HG03565 (cell line): ENCODE data around the gene EGR4.

Experiments
- ATAC-seq: cut with Tn5 transposase; IDR thresholded peaks from one replicate; pipeline ENCODE4 v1.9.1; 2021; ENCODE audit warnings: mild to moderate bottlenecking, moderate library complexity; ENCODE audit not compliant: unreplicated experiment

Gene EGR4

DNA sequence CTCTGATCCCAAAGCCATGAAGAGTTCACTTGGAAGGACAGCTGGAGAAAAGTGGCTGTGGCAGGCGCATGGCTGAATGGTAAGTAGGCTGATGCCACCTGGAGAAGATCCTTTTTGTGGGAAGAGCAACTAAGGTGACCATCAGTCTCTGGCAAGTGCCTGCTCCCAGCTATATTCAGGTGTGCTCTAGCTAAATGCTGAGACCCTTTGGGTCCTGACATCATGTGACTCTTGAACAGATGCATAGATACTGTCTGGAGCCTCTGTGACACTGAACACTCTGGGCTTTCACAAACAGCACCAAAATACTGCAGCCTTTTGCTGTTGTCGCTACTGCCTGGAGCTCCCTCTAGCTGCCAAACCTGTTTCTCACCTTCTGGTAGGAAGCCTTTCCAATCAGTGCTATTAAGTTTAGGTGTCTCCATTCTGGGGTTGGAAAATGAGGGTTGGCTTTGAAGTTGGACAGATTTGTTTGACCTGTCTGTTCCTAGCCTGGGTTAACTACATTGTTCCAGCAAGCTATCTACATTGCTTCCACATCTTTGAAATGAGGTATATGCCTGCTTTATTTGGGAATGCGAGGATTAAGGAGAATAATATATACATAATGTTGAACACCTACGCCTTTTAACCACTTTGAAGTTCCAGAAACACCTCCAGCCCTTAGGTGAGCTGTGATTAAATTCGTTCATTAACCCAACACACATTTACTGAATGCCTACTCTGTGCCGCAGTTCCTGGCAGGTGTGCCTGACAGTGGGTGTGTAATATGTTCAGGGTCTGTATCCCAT, 3.1 kb downstream of the EGR4 start:
- ATAC-seq, result no peak

DNA sequence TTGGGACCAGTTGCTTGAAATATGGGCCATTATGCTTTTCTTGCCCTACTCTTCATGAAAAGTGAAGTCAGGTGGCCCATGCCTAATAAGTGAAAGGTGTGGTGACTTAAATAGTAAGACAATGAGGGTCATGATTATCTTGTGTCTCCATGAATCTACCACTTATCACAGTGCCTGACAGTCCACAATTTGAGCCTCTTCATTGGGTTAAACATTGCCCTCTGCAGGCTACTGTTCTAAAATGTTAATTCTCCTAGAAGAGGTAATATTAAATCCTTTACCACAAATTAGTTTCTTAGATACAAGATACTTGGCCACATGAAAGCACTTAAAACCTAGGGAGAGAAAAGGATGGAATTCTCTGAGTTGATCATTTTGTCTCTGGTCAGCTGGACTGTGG, 4.0 kb downstream of the EGR4 start:
- no peak for ATAC-seq

DNA sequence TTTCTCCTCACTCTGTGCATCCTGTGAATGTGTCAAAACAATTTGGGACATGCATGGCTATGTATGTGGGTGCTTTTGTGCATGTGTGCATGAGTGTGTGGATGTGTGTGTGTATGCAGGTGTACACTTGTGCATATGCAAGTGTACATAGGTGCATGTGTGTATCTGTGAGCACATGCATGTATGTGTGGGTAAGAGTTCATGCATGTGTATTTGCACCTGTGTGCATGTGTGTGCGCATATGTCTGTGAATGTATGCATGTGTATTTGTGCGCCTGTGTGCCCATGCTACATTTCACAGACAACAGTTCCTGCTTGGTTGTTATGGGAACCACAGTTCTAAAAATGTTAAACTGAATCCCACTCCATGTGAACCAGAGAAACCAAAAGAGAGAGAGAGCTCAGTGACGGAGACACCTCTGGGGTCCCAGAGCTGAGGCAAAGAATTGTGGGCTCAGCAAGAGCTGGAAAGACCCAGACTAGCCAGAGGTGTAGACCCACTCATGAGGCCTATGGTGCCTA, 7.2 kb downstream of the EGR4 start:
- ATAC-seq, result no peak

DNA sequence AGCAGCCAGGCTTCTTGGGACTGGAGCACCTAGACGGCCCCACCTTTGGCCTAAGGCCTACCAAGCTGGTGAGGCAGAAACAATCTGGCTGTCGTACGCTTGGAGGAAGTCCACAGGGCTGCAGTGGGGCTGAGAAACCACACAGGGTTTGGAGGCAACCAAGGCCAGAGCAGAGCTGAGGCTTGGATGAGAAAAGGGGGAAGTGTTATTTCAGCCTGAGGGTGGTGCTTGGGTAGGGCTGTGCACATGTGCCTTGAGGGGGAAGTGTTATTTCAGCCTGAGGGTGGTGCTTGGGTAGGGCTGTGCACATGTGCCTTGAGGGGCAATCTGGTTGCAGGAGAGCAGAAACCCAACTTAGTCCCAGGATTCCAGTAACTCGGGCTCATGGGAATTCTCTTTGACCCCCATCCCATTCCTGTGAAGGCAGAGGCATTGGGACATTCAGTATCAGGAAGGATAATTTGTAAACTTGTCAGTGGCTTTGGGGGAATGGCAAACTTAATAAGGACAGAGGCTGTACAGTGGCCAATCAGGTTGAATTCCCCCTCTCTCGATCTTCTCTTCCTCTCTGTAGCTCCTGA, 8.1 kb downstream of the EGR4 start:
- peak; percentile 64 for ATAC-seq

DNA sequence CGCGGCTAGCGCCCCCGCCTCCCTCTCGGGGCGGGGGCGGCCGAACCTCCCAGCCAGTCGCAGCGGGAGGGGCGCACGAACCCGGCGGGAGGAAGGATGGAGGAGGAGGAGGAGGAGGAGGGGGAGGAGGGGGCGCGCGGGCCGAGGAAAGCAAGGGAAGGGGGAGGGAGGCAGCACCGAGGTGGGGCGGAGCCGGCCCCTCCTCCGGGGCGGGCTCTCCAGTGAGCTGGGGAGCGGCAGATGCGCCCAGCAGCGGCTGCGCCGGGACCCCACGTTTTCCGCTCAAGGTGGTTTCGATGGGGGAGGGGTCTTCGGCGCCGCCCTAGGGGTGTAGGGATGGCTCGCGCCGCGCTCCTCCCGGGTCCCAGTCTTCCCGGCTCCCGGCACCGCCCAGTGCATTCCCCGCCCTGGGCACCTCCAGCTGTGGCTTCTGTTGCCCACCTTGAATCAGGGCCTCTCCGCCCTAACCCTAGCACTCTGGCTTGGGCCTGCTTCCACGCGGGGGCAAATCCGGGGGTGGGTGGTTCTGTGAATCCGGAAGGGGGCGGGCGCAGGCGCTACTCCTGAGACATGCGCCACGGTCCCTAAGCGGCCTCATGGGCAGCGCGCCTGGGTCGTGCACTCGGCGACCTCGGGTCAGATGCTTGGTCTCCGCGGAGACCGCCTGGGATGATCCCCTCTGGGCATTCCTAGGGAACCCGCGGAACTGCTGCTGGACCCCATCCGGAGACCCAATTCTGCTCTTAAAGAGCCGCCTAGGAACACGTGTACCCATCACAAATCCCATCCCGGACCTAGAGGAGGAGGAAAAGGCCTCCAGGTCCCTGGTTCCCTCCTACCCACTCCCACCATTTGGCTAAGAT, 8.8 kb downstream of the EGR4 start, which contains the start of gene FBXO41:
TSS of gene FBXO41 (minus strand) at position 183 of the 863 bp plus-strand sequence. CDS start 14,848 bp downstream, outside the sequence.
- ATAC-seq, result peak; percentile 52

DNA sequence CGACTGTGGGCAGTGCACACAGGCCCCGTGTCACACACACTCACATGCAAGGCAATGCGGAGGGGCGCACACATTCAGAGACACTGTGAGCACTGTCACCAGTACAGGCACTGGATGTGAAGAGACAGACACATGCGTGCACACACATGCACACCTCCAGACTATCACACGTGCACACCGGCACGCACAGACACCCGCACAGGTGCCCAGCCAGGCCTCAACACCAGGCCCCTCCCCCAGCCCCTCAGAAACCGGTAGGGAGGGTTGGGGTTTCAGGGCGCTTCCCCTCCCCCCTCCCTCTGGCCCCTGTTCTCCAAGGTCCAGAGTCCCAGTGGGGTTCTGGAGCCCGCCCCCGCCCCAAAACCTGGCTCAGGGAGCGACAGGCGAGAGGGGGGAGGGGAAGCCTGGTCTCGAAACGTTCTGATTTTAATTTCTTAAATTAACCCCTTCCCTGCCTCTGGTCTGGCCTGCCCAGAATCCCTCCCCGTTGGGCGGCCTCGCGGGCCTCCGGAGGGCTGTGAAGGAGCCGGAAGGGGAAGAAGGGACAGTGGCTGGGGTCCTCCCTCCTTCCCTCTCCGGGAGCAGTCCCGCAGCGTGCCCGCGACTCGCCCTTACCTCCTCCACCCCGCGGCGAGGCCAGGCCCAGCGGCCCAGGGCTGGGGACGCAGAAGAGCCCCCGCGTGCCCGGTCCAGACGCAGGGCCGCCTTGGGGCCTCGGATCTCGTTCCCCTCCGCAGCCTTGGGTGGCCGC, 9.6 kb downstream of the EGR4 start:
- ATAC-seq, result no peak

DNA sequence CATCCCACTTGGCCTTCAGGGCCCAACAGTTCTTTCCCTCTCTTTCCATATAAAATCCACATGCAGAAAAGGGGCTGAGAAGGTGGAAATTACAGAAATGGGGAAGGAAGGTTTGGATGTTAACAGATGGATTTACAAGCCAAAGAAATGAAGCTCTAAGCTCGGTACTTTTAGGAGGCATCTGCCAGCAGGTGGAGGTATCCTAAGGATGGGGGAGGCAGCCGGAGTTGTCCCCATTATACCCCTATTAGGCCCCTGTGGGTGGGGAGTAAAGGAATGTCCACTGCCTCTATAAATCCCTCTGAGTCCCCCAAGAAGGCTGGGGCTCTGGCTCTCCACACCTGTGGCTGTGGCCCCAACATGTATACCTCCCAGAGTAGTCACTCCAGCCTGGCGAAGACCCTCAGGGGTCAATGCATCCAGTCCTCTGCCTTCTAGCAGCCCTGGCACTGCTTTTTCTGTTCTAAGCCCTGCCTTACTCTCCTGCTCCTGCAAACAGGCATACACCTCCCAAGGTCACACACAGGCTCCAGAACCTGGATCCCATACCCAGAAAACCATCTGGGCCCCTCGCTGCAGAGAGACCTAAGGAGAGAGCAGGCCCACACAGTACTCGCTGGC, 10.3 kb downstream of the EGR4 start:
- ATAC-seq, result no peak

DNA sequence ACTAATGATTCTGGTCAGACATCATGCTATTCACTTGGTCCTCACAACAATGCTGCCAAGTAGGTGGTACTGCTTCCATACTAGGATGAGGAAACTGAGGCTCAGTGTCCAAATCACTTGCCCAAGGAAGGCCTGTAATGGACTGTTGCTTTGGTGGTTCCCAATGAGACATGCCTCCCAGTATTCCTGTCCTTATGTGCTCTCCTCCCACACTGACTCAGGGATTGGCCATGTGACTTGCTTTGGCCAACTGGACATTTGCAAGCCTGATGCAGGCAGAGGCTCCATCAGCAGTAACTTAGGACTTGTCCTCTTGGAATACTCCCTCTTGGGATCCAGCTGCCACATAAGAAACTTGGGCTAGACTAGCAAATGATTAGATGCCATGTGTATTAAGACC, 12.1 kb downstream of the EGR4 start:
- ATAC-seq, result no peak

DNA sequence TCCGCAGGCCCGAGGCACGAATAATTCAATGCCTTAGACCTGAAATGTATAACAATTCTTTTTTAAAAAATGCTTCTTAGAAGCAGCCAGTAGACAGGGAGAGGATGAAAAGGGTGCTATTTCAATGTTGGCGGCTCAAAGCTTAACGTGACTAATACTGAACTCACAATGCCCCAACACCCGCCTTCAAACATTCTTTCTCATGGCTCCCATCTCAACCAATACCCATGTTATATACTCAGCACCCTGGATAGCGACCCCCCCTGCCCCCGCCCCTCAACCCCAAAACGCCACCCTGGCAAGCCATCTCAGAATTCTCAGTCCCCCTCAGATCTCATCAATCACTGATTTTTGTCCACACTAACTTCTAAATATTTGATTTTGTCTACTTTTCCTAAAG, 13.5 kb downstream of the EGR4 start:
- no peak for ATAC-seq

DNA sequence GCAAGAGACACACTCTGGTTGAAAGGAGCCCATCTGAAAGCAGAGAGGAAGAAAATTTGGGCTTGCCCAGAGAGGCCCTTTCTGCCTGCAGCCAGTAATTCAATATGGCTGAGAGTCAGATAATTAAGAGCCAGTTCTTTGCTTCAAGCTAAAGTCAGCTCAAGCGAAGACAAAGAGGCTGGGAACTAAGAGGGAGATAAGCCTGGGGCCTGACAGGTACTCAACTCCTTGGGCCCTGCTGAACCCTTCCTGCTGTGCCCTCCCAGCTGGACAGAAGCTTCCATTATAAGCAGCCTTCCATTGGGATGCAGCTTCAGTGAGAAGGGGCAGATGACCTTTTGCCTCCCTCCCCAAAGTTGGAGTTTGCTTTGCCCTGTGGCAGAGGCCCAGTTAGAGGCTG, 21.1 kb downstream of the EGR4 start:
- ATAC-seq, result no peak

DNA sequence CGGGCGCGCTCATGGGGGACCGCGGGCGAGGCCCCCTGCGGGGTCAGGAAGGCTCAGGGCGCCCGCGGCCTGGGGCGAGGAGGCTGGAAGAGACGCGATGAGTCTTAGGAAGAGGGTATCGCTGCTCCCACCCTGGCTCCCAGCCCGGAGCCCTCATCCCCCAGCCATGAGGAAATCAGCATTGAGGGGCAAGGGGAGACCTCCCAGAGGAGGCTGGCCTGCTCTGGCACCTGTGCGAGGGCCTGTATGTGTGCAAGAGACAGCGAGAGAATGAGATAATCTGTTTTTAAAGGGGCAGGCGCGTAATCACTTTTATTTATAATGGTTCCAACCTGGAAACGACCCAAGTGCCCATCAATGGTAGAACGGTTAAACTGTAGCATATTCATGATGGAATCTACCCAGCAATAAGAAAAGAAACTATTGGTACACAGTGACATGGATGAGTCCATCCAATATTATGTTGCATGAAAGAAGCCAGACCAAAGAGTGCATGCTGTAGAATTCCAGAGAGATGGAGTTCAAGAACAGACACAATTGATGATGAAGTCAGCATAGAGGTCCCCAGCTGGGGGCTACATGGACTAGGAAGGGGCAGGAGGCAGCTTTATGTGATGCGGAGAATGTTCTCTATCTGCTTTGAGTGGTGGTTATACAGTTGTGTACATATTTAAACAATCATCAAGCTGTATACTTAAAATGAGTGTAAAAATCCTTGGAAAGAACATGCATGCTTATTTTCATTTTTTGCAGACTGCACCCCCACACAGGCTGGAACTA, 23.5 kb downstream of the EGR4 start:
- ATAC-seq, result no peak

DNA sequence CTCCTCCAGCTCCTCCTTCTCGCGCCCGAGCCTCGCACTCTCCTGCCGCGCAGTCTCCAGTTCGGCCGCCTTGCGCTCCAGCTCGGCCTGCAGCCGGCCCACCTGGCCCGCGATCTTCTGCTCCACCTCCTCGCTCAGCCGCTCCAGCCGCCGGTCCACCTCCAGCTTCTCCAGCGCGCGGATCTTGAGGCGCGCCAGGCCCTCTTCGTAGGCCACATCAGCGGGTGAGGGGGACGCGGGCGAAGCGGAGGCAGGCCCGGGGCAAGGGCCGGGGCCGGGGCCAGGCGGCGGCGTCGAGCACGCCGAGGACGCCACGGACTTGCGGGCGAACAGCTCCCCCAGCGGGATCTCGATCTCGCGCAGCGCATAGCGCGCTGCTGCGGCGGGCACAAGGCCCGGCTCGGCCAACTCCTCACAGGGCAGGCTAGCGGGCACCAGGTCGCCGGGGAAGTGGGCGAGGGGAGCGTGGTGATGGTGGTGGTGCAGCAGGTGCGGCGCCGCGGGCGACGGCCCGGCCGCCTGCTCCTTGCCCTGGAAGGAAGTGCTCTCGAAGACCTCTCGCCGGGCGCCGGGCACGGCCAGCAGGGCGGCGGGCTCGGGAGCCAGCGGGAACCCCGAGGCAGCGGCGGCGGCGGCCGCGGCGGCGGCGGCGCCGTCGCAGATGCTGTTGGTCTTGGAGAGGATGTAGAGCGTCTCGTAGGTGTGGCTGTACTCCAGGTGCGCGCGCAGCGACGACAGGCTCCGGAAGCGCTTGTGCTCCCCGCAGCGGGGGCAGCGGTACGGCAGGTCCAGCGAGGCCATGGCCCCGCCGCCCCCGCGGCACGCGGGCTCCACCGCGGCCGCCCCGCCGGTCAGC, 24.3 kb downstream of the EGR4 start:
- peak; percentile 75 for ATAC-seq

DNA sequence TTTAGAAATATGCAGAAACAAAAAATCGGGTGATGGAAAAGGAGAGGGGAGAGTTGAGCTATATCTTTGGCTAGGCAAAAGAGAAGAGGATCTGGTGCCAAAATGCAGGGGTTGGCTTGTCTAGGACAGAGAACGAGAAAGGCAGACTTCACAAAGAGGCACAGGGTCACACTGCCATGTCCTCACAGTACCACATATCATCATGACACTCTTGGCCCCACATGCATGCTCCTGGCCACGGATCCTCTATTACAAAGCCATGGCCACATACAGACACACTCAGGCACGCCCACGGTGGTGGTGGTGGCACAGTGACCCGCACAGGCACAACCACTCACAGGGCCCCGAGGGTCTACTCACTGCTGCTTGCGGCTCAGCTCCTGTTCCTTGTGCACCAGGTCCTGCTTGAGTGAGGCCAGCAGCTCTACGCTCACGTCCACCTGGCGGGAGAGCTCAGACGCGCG, 24.9 kb downstream of the EGR4 start:
- no peak for ATAC-seq

DNA sequence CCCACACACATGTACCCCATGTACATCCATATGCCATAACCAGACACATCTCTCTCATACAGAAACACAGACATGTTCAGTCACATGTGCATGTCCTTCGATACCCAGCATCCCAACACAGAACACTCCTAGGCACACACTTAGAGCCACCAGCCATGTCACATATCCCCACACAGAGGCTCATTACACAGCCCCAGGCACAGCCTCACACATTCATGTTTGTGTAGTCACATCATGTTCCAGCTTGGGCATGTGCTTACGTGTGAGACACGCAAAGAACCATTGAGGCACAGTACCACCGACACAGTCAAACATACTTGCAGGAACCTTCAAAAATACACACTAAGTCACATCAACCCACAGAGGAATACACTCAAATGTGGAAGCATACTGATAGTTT, 26.3 kb downstream of the EGR4 start:
- ATAC-seq, result no peak

DNA sequence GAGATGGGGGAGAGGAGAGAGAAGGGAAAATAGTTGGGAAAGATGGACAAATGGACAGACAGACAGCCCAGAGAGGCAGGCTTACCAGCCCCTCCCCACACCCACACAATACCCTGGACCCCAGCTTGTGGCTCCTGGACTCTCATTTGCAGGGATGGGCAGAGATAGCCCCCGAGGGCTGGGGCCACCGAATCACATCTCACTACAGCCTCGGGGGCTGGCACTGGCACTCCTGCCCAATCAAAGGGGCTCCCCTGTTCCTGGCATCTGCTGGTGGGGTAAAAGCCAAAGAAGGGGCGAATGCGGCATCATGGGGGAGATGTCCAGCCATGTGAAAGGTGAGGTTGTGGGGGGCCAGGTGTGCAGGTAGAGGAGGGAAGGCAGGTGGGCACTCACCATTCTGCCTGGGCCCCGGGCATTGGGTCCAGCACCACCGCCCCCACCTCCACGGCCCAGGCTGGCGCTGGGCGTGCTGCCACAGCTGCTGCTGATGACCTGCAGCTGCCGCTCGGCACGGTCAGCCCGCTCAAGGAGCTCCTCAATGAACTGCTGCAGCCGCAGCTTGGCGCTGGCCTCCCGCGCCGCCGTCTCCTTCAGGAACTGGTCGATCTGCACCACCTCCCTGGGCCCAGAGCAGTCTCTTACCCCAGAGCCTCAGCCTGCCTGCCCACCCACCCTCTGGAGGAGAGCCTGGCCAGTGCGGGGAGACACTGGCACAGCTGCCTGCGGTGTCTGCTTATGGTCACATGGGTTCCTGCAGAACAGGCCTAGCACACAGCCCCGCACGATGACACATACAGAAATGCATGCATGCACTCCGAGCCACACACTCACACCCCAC, 27.1 kb downstream of the EGR4 start:
- ATAC-seq, result no peak

DNA sequence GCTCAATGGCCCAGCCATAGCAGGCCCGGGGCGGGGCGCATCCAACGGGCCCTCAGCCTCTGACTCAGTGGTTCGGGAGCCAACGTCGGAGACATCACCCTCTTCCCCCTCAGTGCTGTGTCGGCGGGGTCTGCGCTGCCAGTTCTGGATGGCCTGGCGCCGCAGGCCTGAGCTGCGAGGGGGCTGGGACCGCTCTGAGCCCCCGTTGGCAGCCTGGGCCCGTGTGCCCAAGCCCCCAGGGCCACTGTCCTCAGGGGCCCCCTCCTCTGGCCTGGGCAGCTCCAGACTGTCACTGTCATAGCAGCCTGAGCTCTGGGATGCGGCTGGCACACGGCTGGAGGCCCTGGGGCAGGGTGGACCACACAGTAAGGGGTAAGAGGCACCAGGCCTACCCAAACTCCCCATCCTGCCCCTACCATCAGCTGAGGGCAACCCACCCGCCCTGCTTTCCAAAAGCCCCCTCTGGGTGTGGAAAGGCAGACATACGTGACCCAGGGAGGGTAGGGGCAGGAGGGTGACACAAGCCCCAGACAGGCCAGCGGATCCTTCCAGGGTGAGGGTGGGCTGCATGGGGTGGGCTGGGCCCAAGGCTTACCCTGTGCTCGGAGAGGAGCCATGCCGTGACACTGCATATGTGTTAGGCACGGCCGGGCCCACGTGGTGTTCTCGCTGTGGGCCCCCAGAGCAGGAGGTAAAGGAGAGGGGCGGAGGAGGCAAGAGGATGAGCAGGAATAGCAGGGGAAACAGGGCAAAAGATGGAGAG, 27.9 kb downstream of the EGR4 start:
- no peak for ATAC-seq

DNA sequence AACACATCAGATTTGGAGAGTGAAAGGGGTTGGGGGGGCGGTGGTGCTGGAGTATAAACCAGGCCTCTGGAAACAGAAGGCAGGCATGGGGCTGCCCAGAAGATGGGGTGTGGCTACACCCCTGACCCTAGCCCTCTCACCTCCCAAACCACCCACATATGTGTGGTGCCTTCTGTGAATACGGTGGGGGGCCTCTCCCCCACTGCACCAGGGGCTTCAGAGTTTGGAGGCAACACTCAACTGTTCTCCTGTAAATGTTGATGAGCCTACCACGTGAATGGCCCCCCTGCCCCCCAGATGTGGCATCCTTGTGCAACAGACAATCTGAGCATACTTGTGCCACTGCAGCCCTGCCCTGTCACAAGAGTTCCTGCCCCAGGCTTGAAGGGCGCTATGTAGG, 28.6 kb downstream of the EGR4 start:
- ATAC-seq, result no peak
